Neuronal stem cell (in vitro differentiated cells): Measurements from ENCODE around the gene RAB3A.

Experiments used
- DNase-seq: peaks from one replicate; pipeline ENCODE4 v3.0.0-alpha.2; 2013; ENCODE audit warnings: low spot score
- H2AFZ ChIP-seq: one replicate; pipeline ENCODE4 v1.6.1; 2013; ENCODE audit warnings: mild to moderate bottlenecking, low read length, inconsistent platforms
- H2AK5ac ChIP-seq: 2 replicates; pipeline ENCODE4 v1.6.1; 2013; ENCODE audit warnings: low read depth, mild to moderate bottlenecking, inconsistent platforms, low read length, moderate library complexity, mixed read lengths
- H2BK120ac ChIP-seq: 2 replicates; pipeline ENCODE4 v1.6.1; 2013; ENCODE audit warnings: low read depth, mild to moderate bottlenecking, inconsistent platforms, low read length, moderate library complexity, mixed read lengths
- H2BK12ac ChIP-seq: one replicate; pipeline ENCODE4 v1.6.1; 2013; ENCODE audit warnings: low read length, inconsistent platforms
- H2BK15ac ChIP-seq: 2 replicates; pipeline ENCODE4 v1.6.1; 2013; ENCODE audit warnings: mild to moderate bottlenecking, low read length, inconsistent platforms, mixed read lengths
- H2BK5ac ChIP-seq: one replicate; pipeline ENCODE4 v1.6.1; 2013; ENCODE audit warnings: inconsistent platforms, mild to moderate bottlenecking, low read length, moderate library complexity
- H3K14ac ChIP-seq: one replicate; pipeline ENCODE4 v1.6.1; 2013; ENCODE audit warnings: low read length, inconsistent platforms
- H3K18ac ChIP-seq: 2 replicates; pipeline ENCODE4 v1.6.1; 2013; ENCODE audit warnings: low read length, inconsistent platforms
- H3K23ac ChIP-seq: 2 replicates; pipeline ENCODE4 v1.6.1; 2013; ENCODE audit warnings: low read depth, mild to moderate bottlenecking, mixed read lengths, low read length, inconsistent platforms; ENCODE audit not compliant: poor library complexity
- H3K27ac ChIP-seq: replicated peaks from 3 replicates; pipeline ENCODE4 v1.5.1; 2013; ENCODE audit warnings: low read length, inconsistent platforms
- H3K27me3 ChIP-seq, 3 experiments: 2 replicates each; pipeline ENCODE4 v1.6.1; 2013; ENCODE audit warnings: low read length in 3 of 3, mild to moderate bottlenecking in 2 of 3, inconsistent platforms in 1 of 3, low read depth in 1 of 3, mixed read lengths in 1 of 3, moderate library complexity in 1 of 3; ENCODE audit not compliant: control insufficient read depth in 3 of 3, insufficient read depth in 3 of 3
- H3K36me3 ChIP-seq, 2 donors: replicated peaks in 1 of 2; 2 replicates each; pipeline ENCODE4 v1.6.1; 2013; ENCODE audit warnings: low read length in 2 of 2; ENCODE audit not compliant: control insufficient read depth in 2 of 2, insufficient read depth in 2 of 2
- H3K4ac ChIP-seq: 2 replicates; pipeline ENCODE4 v1.6.1; 2013; ENCODE audit warnings: inconsistent platforms, mild to moderate bottlenecking, low read length, moderate library complexity
- H3K4me1 ChIP-seq, 2 donors: 1 replicate in 1 of 2; 2 replicates in 1 of 2; pipeline ENCODE4 v1.6.1; 2013; ENCODE audit warnings: low read length in 2 of 2, low read depth in 1 of 2; ENCODE audit not compliant: control insufficient read depth in 2 of 2, insufficient read depth in 1 of 2
- H3K4me2 ChIP-seq: one replicate; pipeline ENCODE4 v1.6.1; 2013; ENCODE audit warnings: mild to moderate bottlenecking, low read length, inconsistent platforms; ENCODE audit not compliant: insufficient read depth, poor library complexity, severe bottlenecking
- H3K4me3 ChIP-seq, 2 donors: 2 replicates each; pipeline ENCODE4 v1.5.1; 2013; ENCODE audit warnings: low read length in 2 of 2, mild to moderate bottlenecking in 2 of 2, inconsistent platforms in 1 of 2, moderate library complexity in 1 of 2
- H3K79me1 ChIP-seq: one replicate; pipeline ENCODE4 v1.6.1; 2013; ENCODE audit warnings: low read depth, mild to moderate bottlenecking, inconsistent platforms, low read length, moderate library complexity
- H3K9ac ChIP-seq: one replicate; pipeline ENCODE4 v1.6.1; 2013; ENCODE audit warnings: mild to moderate bottlenecking, low read depth, low read length, inconsistent platforms; ENCODE audit not compliant: poor library complexity
- H3K9me3 ChIP-seq, 2 donors: replicated peaks in 1 of 2; 2 replicates each; pipeline versions ENCODE3 to v1.6.1; 2013; ENCODE audit warnings: low read length in 2 of 2, mild to moderate bottlenecking in 2 of 2, inconsistent platforms in 1 of 2, low read depth in 1 of 2, mixed read lengths in 1 of 2, moderate library complexity in 1 of 2; ENCODE audit not compliant: control insufficient read depth in 2 of 2, insufficient read depth in 1 of 2
- H4K8ac ChIP-seq: one replicate; pipeline ENCODE4 v1.6.1; 2013; ENCODE audit warnings: low read depth, mild to moderate bottlenecking, inconsistent platforms, low read length, moderate library complexity
- H4K91ac ChIP-seq: one replicate; pipeline ENCODE4 v1.6.1; 2013; ENCODE audit warnings: low read length, low read depth, mild to moderate bottlenecking, inconsistent platforms; ENCODE audit not compliant: poor library complexity
- WGBS, 2 donors: extraction: QIAGEN DNeasy Blood & Tissue Kit; methylation state at CpG; one replicate each; pipeline ENCODE4 v1.1.7; 2013; ENCODE audit warnings: missing lambda C conversion rate in 2 of 2, mixed read lengths in 1 of 2; ENCODE audit not compliant: insufficient read length in 2 of 2, insufficient replicate concordance in 1 of 2; ENCODE audit errors: extremely low coverage in 2 of 2; 5-methylcytosine and 5-hydroxymethylcytosine counted together

The RAB3A gene

GRCh38 chr19:18197306-18197705 is 6.5 kb downstream of the RAB3A start:
- no peak overlapping the region for H3K9ac ChIP-seq
- peaks cover 1% of the 10 kb centered on the region for H3K79me1 ChIP-seq
- no peak overlapping the region for H2BK15ac ChIP-seq
- no peaks in the 10 kb centered on the region for H3K9me3 ChIP-seq
- peaks cover 7 to 9% of the 10 kb centered on the region in 2 donors for H3K4me1 ChIP-seq
- H3K14ac ChIP-seq = no peak overlapping the region
- no peak overlapping the region for H3K4ac ChIP-seq
- no peak overlapping the region for H2AFZ ChIP-seq
- no peak overlapping the region for H3K4me3 ChIP-seq
- H3K4me2 ChIP-seq = no peak overlapping the region
- no peak overlapping the region for H2BK120ac ChIP-seq
- H3K18ac ChIP-seq = no peak overlapping the region
- H2AK5ac ChIP-seq = no peak overlapping the region
- H3K27ac ChIP-seq = no peak overlapping the region
- no peak for DNase-seq
- peaks cover 8 to 43% of the 10 kb centered on the region in 2 donors for H3K36me3 ChIP-seq
- H3K23ac ChIP-seq = no peak overlapping the region
- H2BK5ac ChIP-seq = no peak overlapping the region
- H3K27me3 ChIP-seq = peaks cover 0 to 4% (median 0%) of the 10 kb centered on the region in 3 experiments
- H4K8ac ChIP-seq = no peak overlapping the region
- no CpG with 5 or more reads among the region's 18 CpGs for WGBS, 2 donors
- H4K91ac ChIP-seq = no peak overlapping the region
- H2BK12ac ChIP-seq = no peak overlapping the region

- H3K27ac ChIP-seq = no peak overlapping the region
- H3K18ac ChIP-seq = no peak overlapping the region
- H4K8ac ChIP-seq = no peak overlapping the region
- no peak overlapping the region for H3K9ac ChIP-seq
- H3K79me1 ChIP-seq = peaks cover 1% of the 10 kb centered on the region
- H3K14ac ChIP-seq = no peak overlapping the region
- H3K36me3 ChIP-seq = peaks cover 8 to 43% of the 10 kb centered on the region in 2 donors
- no peak overlapping the region for H3K23ac ChIP-seq
- H2AFZ ChIP-seq = no peak overlapping the region
- H3K9me3 ChIP-seq = no peaks in the 10 kb centered on the region
- H2BK120ac ChIP-seq = no peak overlapping the region
- no peak overlapping the region for H2AK5ac ChIP-seq
- no peaks in the 10 kb centered on the region for H3K27me3 ChIP-seq
- no peak overlapping the region for H4K91ac ChIP-seq
- H3K4ac ChIP-seq = no peak overlapping the region
- no peak overlapping the region for H3K4me3 ChIP-seq
- no peak overlapping the region for H2BK12ac ChIP-seq
- no peak overlapping the region for H2BK15ac ChIP-seq
- no peak for DNase-seq
- H3K4me1 ChIP-seq = peaks cover 7 to 14% of the 10 kb centered on the region in 2 donors
- H2BK5ac ChIP-seq = no peak overlapping the region
- no peak overlapping the region for H3K4me2 ChIP-seq
- no CpG with 5 or more reads among the region's 7 CpGs for WGBS, 2 donors
Measured at GRCh38 chr19:18196511-18196845, 7.4 kb downstream of the RAB3A start.

- H2BK120ac ChIP-seq = no peak overlapping the region
- no peak overlapping the region for H2BK15ac ChIP-seq
- H4K8ac ChIP-seq = no peak overlapping the region
- H2BK5ac ChIP-seq = no peak overlapping the region
- H3K23ac ChIP-seq = no peak overlapping the region
- H3K4ac ChIP-seq = no peak overlapping the region
- peaks cover 7 to 14% of the 10 kb centered on the region in 2 donors for H3K4me1 ChIP-seq
- no peak overlapping the region for H3K18ac ChIP-seq
- H3K36me3 ChIP-seq = peaks cover 8 to 35% of the 10 kb centered on the region in 2 donors
- no peaks in the 10 kb centered on the region for H3K27me3 ChIP-seq
- WGBS, 2 donors = no CpG with 5 or more reads among the region's 27 CpGs
- no peak overlapping the region for H3K9ac ChIP-seq
- no peak overlapping the region for H3K27ac ChIP-seq
- peaks cover 1% of the 10 kb centered on the region for H3K79me1 ChIP-seq
- no peak overlapping the region for H4K91ac ChIP-seq
- no peaks in the 10 kb centered on the region for H3K9me3 ChIP-seq
- peak overlapping the region in 1 of 2 donors; percentile 75 for H3K4me3 ChIP-seq
- H3K14ac ChIP-seq = no peak overlapping the region
- DNase-seq = no peak
- no peak overlapping the region for H2BK12ac ChIP-seq
- no peak overlapping the region for H2AK5ac ChIP-seq
- H3K4me2 ChIP-seq = no peak overlapping the region
- H2AFZ ChIP-seq = no peak overlapping the region
Measured at GRCh38 chr19:18194554-18195238, 9.1 kb downstream of the RAB3A start.

GRCh38 chr19:18194181-18194530 is 9.7 kb downstream of the RAB3A start:
- DNase-seq = no peak
- WGBS, 2 donors = no CpG with 5 or more reads among the region's 12 CpGs
- no peak overlapping the region for H3K27ac ChIP-seq
- peaks cover 1% of the 10 kb centered on the region for H3K79me1 ChIP-seq
- H3K14ac ChIP-seq = no peak overlapping the region
- H3K36me3 ChIP-seq = peaks cover 8 to 31% of the 10 kb centered on the region in 2 donors
- no peak overlapping the region for H2BK5ac ChIP-seq
- H3K4me1 ChIP-seq = peaks cover 7 to 14% of the 10 kb centered on the region in 2 donors
- peak overlapping the region; percentile 78 for H3K9ac ChIP-seq
- no peak overlapping the region for H2AFZ ChIP-seq
- H2BK120ac ChIP-seq = no peak overlapping the region
- H3K9me3 ChIP-seq = no peaks in the 10 kb centered on the region
- no peak overlapping the region for H3K18ac ChIP-seq
- no peak overlapping the region for H4K8ac ChIP-seq
- no peak overlapping the region for H3K23ac ChIP-seq
- H2BK15ac ChIP-seq = no peak overlapping the region
- H3K4ac ChIP-seq = no peak overlapping the region
- H2BK12ac ChIP-seq = no peak overlapping the region
- H3K4me3 ChIP-seq = peak overlapping the region; percentile 75 to 94
- peak overlapping the region; percentile 40 for H2AK5ac ChIP-seq
- H3K4me2 ChIP-seq = no peak overlapping the region
- no peak overlapping the region for H4K91ac ChIP-seq
- H3K27me3 ChIP-seq = no peaks in the 10 kb centered on the region
